Mesenteric fat pad (tissue), 1 donor: ENCODE data around the gene RASA3. TPM values are rescaled to one million over a fixed set of nuclear protein-coding genes. Genes with fewer than 3 reads are reported as not detected.
A peak's percentile ranks its signal among the peaks of the same experiment; 100 is the strongest.

Experiments
- DNase-seq: peaks from one replicate; pipeline ENCODE4 v3.0.0-alpha.2; 2020; ENCODE audit warnings: low spot score
- total RNA-seq: library from RNA; stranded (reverse); fragmentation: NEBNext Ultra II Directional; extraction: Animal tissue kit (Norgen Biotek cat#: 25700); gene quantifications from one replicate; pipeline ENCODE4 v1.2.1, GENCODE V29; 2021
- donor health status: DM: yes; HTN: yes; CAD: no.

The RASA3 gene
- total RNA-seq, 1 donor from 2014 or later = 102 TPM

DNA sequence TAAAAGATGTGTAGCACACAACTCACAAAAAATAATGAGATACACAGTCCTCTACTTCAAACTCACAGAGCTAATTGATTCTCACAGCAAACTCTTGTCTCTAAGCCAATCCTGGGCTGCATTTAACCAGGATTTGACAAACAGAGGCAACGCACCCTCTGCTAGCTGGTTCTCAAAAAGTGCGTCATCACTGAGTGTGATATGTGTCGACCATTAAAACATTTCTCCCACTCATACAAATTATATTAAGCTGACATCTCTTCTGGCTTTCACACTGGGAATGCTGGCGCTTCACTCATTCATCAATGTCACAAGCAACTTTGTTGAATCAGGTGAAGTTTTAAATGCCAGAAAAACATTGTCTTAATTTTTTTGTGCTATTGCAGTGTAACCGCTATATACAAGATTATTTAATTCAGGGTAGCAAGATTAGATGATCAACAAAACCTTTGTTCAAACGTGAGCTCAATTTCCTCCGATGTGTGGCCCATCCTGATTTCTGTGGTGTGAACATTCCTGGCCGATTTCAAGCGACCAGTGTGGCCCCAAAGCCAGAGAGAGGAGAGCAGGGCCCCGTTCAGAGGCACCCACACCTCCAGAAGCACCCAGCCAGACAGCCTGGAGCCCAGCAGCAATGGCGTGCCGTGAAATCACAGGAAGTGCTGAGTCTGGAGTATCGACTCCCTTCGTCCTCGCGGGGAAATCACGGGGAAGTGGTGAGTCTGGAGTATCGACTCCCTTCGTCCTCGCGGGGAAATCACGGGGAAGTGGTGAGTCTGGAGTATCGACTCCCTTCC is 49.4 kb downstream of the RASA3 start:
- peak; percentile 53 for DNase-seq

GRCh38 chr13:114081761-114082681 is 50.4 kb downstream of the RASA3 start:
- peak; percentile 83 for DNase-seq

DNA sequence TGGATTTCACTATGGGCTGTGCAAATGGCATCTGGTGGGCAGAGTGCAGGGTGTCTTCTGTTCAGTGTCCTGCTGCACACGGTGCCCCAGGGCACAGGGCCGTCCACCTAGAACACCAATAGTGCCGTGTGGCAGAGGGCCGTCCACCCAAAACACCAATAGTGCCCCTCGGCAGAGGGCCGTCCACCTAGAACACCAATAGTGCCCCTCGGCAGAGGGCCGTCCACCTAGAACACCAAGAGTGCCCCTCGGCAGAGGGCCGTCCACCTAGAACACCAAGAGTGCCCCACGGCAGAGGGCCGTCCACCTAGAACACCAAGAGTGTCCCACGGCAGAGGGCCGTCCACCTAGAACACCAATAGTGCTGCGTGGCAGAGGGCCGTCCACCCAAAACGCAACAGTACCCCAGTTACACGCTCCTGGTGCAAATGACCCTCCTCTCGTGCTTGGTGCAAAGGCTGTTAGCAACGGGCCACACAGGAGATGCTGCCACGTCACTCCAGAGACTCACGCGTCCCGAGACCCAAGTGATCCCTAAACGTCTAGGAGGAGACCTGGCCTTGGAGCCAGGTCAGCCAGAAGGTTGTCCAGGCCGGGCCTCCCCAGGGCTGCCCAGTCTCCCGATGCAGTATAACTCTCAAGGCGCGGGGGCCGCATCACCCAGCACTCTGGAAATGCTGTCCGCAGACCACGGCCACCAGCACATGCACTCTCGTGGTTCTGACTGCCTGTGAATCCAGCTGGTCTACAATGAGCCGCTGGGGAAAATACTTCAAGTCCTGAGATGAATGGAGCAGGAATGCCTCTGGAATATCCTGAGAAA is 51.5 kb downstream of the RASA3 start:
- peak; percentile 87 for DNase-seq

GRCh38 chr13:114079601-114080536 is 52.6 kb downstream of the RASA3 start:
- peak; percentile 89 for DNase-seq

DNA sequence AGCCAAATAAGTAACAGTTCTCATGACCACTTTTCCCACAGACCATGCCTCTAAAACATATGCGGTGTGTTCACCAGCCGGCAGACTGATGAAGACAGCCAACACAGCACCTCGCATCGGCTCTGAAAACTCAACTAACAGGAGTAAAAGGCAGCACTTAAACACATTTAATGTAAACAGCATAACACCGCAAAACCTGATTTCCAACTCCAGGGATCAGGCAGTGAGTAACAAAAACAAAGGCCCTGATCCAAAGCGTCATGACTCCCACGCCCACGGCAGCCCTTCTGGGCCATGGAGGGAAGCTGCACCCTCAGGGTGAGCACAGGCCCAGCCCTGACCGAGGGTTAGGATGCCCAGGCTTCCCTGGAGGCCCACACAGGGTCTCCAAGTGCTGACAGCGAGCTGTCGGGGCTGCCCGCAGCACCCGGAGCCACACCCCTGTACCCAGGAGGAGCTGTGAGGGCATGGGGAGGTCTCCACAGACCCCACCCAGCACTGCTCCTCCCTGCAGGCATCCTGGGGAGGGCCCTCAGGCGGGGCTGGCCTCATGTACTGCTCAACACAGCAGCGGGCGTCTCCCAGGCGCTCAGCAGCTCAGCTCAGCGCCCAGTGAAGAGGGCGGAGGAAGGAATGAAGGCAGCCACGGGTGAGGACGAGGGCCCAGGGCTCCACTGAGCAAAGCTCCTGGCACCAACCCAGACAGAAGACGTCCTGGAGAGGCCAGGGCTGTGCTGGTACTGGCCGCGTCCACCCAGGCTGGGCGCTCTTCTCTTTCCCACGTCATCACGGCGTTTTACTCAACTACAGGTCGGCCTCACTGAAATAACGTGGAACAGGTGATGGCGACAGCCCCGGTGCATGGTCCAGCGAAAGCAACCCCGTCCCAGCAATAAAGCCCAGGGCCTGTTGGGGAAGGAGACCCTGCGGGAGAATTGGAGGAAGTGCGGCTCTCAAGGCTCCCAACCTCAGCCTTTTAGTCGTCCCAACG is 53.7 kb downstream of the RASA3 start:
- DNase-seq = peak; percentile 89

- DNase-seq = peak; percentile 30
Measured at GRCh38 chr13:114077933-114078325, 54.5 kb downstream of the RASA3 start.

GRCh38 chr13:114077099-114077932 is 55.1 kb downstream of the RASA3 start:
- DNase-seq = peak; percentile 22

DNA sequence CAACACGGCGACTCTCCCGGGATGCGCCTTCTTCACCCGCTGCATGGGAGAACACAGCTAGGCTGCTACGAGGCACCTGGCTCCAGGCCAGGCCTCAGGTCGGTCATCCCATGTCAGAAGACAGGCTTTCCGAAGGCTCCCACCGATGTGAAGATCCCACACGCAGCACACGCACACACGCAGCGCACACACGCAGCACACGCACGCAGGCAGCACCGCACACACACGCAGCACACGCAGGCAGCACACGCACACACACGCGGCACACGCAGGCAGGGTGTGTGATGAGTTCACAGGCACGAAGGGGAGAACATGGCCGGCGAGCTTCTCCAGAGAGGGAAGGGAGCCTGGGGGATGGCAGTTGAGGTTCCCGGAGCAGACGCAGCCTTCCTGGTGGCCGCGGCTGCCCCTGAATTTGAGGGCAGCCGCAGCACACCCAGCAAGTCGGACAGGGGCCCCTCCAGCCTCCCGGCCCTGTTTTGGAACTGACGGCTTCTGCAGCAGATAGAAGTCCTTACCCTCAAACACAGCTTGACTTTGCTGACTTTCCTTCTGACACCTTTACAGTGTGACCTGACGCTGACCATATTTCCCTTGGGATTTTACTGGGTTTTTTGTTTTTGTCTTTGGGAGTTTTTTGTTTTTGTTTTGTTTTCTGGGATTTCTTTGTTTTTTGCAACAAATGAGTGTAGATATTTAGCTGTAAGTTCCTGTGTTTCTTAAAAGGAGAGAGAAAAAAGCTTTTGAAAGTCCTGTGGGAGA is 55.9 kb downstream of the RASA3 start:
- DNase-seq = peak; percentile 69

DNA sequence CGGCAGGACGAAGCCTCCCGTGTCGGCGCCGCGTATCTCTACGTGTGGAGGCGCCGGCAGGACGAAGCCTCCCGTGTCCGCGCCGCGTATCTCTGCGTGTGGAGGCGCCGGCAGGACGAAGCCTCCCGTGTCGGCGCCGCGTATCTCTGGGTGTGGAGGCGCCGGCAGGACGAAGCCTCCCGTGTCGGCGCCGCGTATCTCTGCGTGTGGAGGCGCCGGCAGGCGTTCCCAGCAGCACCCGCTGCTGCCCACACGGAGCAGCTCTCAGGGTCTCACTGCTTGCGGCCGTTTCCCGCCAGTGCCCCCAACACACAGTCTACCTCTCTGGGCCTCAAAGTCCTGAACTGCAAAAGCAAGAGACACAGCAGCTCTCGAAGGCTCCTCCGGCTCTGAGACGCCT is 56.6 kb downstream of the RASA3 start:
- peak; percentile 8 for DNase-seq

DNA sequence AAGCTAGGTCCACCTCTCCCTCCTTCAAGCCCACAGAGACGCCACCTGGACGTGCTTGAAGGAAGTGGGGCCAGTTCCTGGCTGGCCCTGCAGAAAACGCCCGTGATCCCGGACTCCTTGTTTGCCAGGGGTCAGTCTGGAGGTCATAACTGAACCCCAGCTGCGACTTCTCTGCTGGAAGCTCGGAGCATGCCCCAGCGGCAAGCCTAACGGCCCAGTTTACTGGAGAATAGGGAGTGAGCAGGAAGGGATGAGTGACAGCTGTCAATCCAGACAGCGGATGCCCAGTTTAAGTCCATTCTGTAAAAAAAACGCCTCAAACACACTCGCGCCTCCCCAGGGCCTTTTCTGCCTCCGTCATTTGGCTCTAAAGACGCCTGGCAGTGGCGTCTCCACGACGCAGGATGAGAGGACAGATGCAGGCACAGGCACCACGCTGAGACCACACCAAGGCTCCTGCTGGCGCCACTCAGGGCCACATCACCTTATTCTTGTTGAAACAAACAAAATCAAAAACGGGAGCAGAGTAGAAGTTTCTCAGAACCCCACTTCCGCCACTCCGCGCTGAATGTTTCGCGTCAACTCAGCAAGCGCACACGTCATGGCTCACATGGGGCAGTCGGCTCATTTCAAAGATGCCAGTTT is 57.6 kb downstream of the RASA3 start:
- peak; percentile 53 for DNase-seq

DNA sequence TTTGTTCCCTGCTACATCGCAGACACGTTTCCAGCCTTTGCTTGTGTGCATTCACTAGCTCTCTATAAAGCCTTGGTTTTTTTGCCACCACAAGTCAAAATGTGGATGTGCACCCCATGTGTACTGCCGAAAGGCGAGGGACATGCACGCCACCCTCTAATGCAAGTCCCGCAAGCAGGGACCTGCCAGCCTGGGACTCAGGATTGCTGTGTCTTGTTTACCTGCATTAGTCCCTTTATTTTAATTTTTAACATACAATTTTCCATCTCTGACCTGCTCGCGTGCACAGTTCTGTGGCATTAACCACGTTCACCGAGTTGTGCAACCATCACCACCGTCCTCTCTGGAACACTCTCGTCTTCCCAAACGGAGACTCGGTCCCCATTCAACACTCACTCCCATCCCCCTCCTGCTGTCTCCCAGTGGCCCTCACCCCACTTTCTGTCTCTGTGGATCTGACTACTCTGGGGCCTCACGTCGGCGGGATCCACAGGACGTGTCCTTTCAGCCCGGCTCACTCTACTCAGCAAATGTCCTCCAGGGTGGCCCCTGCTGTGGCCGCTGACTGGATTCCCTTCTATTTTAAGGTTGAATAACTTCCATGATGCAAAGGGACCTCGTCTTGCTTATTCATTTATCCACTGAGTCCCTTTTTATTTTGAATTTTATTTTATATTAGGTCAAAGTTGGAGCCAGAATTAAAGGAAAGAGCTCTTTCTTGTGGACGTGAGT is 58.4 kb downstream of the RASA3 start:
- peak; percentile 39 for DNase-seq

DNA sequence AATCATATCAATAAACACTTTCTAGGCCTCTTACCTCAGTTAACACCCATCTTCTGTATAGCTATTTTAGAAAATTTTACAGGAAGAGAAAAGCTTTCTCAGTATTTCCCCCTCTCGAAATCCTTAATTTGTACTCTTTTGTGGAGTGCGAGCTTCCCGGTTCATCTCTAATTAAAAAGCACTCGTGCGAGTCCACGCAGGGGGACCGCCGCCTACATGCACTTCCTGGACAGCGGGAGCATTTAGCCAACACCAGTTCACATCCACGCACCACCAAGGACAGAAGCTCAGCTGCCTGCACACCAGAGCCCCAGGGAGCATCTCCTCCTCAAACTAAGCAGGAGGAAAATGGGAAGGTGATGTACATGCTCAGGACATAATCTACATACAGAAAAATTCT is 60.0 kb downstream of the RASA3 start:
- peak; percentile 37 for DNase-seq

DNA sequence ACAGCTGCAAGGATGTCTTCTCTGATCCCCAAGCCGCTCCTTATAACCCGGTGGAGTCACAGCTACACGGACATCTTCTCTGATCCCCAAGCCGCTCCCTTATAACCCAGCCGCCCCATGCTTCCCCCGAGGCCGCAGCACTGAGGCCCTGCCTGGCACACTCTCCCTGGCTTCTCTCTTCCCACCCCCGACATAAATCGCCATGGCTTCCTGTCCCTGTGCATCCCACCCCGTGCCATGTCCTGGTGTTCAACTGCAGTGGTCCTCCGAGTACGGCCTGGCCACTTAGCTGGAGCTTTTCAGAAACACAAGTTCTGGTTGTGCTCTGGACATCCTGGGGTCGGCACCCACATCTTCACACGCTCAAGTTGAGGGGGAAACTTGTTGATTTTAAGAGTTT is 60.4 kb downstream of the RASA3 start:
- peak; percentile 64 for DNase-seq

- peak; percentile 64 for DNase-seq
Measured at GRCh38 chr13:114071410-114071809, 61.0 kb downstream of the RASA3 start.

DNA sequence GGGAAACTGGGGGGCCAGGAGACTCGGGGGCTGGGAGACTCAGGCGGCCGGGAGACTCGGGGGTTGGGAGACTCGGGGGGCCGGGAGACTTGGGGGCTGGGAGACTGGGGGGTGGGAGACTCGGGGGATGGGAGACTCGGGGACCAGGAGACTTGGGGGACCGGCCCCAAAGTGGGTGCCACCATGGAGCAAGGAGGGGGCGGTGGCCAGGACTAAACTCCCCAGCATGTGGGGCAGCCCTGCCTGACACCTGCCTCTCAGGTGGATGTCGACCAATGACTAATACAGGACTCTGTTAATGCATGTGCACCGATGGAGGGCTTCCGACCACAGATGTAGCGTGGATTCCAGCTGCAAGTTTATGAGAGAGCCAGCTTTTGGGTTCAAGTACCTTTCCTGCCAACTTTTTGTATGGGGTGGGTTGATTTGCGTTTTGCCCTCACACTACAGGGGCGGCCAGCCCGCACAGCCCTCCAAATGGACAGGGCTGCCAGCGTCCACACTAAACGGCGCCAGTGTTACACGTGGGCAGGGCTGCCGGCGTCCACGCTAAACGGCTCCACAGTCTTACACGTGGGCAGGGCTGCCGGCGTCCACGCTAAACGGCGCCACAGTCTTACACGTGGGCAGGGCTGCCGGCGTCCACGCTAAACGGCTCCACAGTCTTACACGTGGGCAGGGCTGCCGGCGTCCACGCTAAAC is 62.2 kb downstream of the RASA3 start:
- DNase-seq = peak; percentile 59
